HEK293T (cell line): Measurements from ENCODE around the gene RANBP9.

Experiments
- CTCF ChIA-PET: fragments of 350-600 bp; formaldehyde crosslinking; extraction: SDS; loops from one replicate; lab custom pipeline; 2021; ENCODE audit warnings: antibody characterized with exemption, inconsistent platforms; lab: Yijun Ruan, JAX
- POLR2A ChIA-PET: fragments of 350-600 bp; formaldehyde crosslinking; extraction: SDS; loops from one replicate; lab custom pipeline; 2020; ENCODE audit warnings: antibody characterized with exemption, inconsistent platforms; lab: Yijun Ruan, JAX
- DNase-seq: peaks from one replicate; pipeline ENCODE4 v3.0.0; 2012; ENCODE audit warnings: mixed read lengths; ENCODE audit errors: extremely low spot score
- ARNT ChIP-seq: fragments of 450-650 bp; IDR thresholded peaks from 2 replicates; pipeline ENCODE4 v1.6.1; 2017; ENCODE audit warnings: mild to moderate bottlenecking
- BHLHE40 ChIP-seq: fragments of 450-650 bp; IDR thresholded peaks from 2 replicates; pipeline ENCODE4 v1.6.1; 2016; ENCODE audit warnings: mild to moderate bottlenecking, moderate library complexity, borderline replicate concordance
- CTBP1 ChIP-seq: fragments of 450-650 bp; IDR thresholded peaks from 2 replicates; pipeline ENCODE4 v1.6.1; 2016; ENCODE audit warnings: borderline replicate concordance
- ELF4 ChIP-seq: fragments of 450-650 bp; IDR thresholded peaks from 2 replicates; pipeline ENCODE4 v1.6.1; 2017; ENCODE audit warnings: antibody characterized with exemption
- FOXA1 ChIP-seq: fragments of 450-650 bp; IDR thresholded peaks from 2 replicates; pipeline ENCODE4 v1.6.1; 2016; ENCODE audit warnings: mild to moderate bottlenecking
- FOXK2 ChIP-seq: fragments of 450-650 bp; IDR thresholded peaks from 2 replicates; pipeline ENCODE4 v1.6.1; 2016; ENCODE audit warnings: mild to moderate bottlenecking
- FOXM1 ChIP-seq: fragments of 450-650 bp; IDR thresholded peaks from 2 replicates; pipeline ENCODE4 v1.6.1; 2017; ENCODE audit warnings: mild to moderate bottlenecking, borderline replicate concordance
- HDGF ChIP-seq: fragments of 450-650 bp; IDR thresholded peaks from 2 replicates; pipeline ENCODE4 v1.6.1; 2017; ENCODE audit warnings: antibody characterized with exemption, borderline replicate concordance
- L3MBTL2 ChIP-seq: fragments of 450-650 bp; conservative IDR thresholded peaks from 2 replicates; pipeline ENCODE4 v1.6.1; 2016; ENCODE audit warnings: mild to moderate bottlenecking
- LEF1 ChIP-seq: fragments of 450-650 bp; IDR thresholded peaks from 2 replicates; pipeline ENCODE4 v1.6.1; 2017; ENCODE audit warnings: mild to moderate bottlenecking, borderline replicate concordance
- NFRKB ChIP-seq: fragments of 450-650 bp; IDR thresholded peaks from 2 replicates; pipeline ENCODE4 v1.6.1; 2016; ENCODE audit warnings: mild to moderate bottlenecking, moderate library complexity
- PKNOX1 ChIP-seq: fragments of 450-650 bp; IDR thresholded peaks from 2 replicates; pipeline ENCODE4 v1.6.1; 2016
- SP1 ChIP-seq: fragments of 450-650 bp; IDR thresholded peaks from 2 replicates; pipeline ENCODE4 v1.6.1; 2017
- SUZ12 ChIP-seq: fragments of 450-650 bp; IDR thresholded peaks from 2 replicates; pipeline ENCODE4 v1.6.1; 2016; ENCODE audit warnings: mild to moderate bottlenecking
- TARDBP ChIP-seq: fragments of 450-650 bp; IDR thresholded peaks from 2 replicates; pipeline ENCODE4 v1.6.1; 2016
- ZNF384 ChIP-seq: fragments of 450-650 bp; IDR thresholded peaks from 2 replicates; pipeline ENCODE4 v1.6.1; 2016

RANBP9 gene

DNA sequence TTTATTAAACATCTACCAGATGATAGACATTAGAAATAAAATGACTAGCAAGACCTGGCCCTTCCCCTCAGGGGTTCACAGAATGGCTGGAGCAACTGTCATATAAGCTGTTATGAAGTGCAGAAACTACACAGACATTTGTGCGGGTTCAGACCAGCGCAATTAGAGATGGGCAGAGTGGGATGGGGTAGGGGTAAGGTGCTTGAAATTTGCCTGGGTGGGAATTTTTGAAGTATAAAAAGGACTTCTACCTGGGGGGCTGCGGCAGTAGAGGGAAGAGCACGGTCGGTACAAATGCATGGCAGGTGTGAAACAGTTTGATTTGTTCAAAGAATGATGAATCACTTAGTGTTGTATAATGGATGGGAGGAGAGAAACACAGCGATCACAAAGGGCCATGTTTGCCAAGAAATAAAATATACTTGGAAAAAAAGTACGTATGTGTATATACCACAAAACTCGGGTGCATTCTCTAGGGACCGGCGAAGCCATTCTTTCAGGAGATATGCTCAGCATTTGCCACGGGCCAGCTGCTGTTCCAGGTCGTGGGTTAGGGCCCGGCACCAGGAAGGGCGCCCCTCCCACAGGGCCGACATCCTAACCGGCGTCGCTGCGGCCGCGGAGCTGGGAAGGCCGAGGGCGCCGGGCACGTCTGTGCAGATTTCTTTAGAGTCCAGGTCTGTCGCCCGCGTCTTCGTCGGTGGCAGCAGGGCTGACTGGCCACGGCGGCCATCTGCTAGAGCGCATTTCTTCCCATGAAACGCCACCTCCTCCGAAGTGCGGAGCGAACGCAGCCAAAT is 97.3 kb downstream of the RANBP9 start:
- TF ChIP-seq LEF1 (no peak), HDGF (no peak), ARNT (no peak), PKNOX1 (no peak), SP1 (no peak), NFRKB (no peak), FOXA1 (no peak), FOXM1 (no peak), SUZ12 (no peak), L3MBTL2 (no peak), FOXK2 (no peak), BHLHE40 (no peak), ELF4 (no peak), CTBP1 (no peak), TARDBP (no peak), ZNF384 (no peak)
- peak; percentile 46 for DNase-seq
- ChIA-PET POLR2A (interaction anchor here (0.9 to 3.6 kb wide), 22 partner anchors 10 to 286 kb away, joined by 3 to 29 read pairs (median 5); partner anchors contain the start of genes GFOD1, RANBP9, SIRT5 and TBC1D7), CTCF (interaction anchor here (1.0 to 3.3 kb wide), 4 partner anchors 10 to 53 kb away, joined by 3 to 19 read pairs (median 8); partner anchors contain the start of gene SIRT5)

DNA sequence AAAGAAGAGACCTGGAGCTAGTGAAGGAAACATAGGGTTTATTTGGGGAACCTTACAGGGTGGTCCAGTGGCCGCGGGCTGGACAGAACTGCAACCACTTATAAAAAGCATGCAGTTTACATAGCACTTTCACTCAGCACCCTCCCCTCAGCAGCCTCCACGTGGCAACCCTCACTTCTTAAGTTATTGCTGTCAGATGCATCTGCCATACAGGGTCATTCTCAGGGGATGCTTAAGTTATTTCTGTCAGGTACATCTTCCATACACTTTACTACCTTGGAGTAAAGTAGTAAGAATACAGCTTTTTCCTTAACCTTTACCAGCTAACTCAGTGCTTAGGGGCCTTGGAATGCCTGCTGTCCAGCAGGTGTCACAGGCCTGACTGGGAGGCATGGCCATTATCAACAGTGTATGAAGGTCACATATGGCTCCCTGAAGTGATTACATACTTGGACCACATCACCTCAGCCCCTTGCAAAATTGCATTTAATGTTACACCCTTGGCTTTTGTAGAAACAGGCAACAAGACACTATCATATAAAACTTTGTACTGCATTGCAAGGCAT is 98.5 kb downstream of the RANBP9 start:
- ChIA-PET POLR2A (interaction anchor here (0.6 to 0.9 kb wide), 2 partner anchors 8 to 38 kb away, joined by 3 read pairs; partner anchors contain the start of gene SIRT5), CTCF (no interaction called here)
- TF ChIP-seq HDGF (no peak), FOXA1 (no peak), ARNT (no peak), CTBP1 (no peak), SUZ12 (no peak), LEF1 (no peak), ELF4 (no peak), PKNOX1 (no peak), TARDBP (no peak)
- DNase-seq = no peak

GRCh38 chr6:13611715-13612114 is 99.9 kb downstream of the RANBP9 start:
- POLR2A ChIA-PET = no interaction called here
- no peak for DNase-seq
- CTCF ChIA-PET = no interaction called here
- TF ChIP-seq TARDBP (no peak), ZNF384 (no peak), FOXM1 (no peak), BHLHE40 (no peak), ARNT (no peak), FOXA1 (no peak), SUZ12 (no peak), NFRKB (no peak), LEF1 (no peak), CTBP1 (no peak), L3MBTL2 (no peak)

- CTCF ChIA-PET = no interaction called here
- POLR2A ChIA-PET = interaction anchor here (1.6 kb wide), 1 partner anchor 10 kb away, joined by 4 read pairs; the partner anchor contains the start of gene NOL7
- TF ChIP-seq ELF4 = no peak
- no peak for TF ChIP-seq ZNF384
- TF ChIP-seq FOXK2 = no peak
- no peak for TF ChIP-seq SP1
- TF ChIP-seq SUZ12 = no peak
- no peak for TF ChIP-seq FOXA1
- no peak for TF ChIP-seq L3MBTL2
- no peak for TF ChIP-seq NFRKB
- TF ChIP-seq ARNT = no peak
- no peak for TF ChIP-seq HDGF
- no peak for DNase-seq
Measured at GRCh38 chr6:13605634-13606033, 106.0 kb downstream of the RANBP9 start.

DNA sequence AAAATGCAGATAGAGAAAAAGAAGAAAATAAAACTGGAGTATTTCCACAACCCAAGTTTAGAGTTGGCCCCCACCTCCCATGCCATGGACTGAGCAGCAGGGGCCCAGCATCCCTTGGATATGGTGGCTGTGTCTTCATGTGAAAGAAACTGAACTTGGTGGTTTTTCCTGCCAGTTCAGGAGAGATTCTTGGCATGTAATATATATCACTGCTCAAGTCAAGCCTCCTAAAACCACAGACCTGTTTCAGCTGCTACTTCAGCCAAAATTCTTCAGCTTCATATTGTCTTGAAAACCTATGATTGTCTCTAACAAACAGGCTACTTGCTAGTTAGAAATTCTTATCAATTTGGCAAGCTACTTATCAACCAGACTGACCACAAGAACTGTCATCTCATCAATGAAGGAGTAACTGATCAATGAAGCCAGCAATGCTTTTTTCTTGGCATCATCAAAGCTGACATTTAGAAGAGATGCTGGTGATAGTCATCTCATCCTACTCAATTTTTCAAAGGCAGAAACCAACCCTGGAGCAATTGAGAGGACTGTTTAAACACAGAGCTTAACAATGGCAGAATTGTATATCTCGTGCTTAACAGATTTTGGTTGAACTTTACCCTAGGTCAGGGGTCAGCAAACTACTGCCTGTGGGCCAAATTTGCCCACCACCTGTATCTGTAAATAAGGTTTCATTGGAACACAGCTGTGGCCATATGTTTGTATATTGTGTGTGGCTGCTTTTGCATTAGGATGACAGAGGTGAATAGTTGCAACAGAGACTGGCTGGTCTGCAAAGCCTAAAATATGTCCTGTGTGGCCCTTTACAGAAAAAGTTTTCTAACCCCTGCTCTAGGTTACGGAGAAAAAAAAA is 106.9 kb downstream of the RANBP9 start:
- ChIA-PET POLR2A (interaction anchor here (0.6 to 1.9 kb wide), 2 partner anchors 8 to 10 kb away, joined by 3 to 8 read pairs; partner anchors contain the start of gene NOL7), CTCF (no interaction called here)
- TF ChIP-seq PKNOX1 (no peak), CTBP1 (no peak), FOXM1 (no peak), LEF1 (no peak), TARDBP (no peak), L3MBTL2 (no peak)
- no peak for DNase-seq
